ENCODE measurements around the gene ADCK1.

The ADCK1 gene

DNA sequence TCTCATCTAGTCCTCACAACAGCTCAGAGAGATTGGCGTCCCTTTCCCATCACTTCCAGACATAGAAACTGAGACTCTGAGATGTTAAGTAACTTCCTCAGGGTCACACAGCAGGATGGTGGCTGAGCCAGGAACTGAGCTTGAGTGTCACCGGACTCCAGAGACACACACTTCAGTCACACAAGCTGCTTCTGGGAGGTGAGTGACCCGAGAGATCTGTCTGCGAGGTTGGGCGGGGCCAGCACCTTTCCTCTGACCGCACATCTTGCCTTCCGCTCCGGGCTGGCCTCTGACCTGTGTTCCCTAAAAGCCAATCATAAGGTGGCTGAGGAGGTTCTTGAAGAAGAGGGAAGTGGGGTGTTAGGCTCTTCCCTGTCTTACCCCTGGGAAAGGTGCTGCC, 72.2 kb downstream of the ADCK1 start:
- H3K4me3 ChIP-seq (replicated peaks; ENCODE audit: low read depth, low read length): no peak overlapping the region
- TF ChIP-seq, protein P1, sequence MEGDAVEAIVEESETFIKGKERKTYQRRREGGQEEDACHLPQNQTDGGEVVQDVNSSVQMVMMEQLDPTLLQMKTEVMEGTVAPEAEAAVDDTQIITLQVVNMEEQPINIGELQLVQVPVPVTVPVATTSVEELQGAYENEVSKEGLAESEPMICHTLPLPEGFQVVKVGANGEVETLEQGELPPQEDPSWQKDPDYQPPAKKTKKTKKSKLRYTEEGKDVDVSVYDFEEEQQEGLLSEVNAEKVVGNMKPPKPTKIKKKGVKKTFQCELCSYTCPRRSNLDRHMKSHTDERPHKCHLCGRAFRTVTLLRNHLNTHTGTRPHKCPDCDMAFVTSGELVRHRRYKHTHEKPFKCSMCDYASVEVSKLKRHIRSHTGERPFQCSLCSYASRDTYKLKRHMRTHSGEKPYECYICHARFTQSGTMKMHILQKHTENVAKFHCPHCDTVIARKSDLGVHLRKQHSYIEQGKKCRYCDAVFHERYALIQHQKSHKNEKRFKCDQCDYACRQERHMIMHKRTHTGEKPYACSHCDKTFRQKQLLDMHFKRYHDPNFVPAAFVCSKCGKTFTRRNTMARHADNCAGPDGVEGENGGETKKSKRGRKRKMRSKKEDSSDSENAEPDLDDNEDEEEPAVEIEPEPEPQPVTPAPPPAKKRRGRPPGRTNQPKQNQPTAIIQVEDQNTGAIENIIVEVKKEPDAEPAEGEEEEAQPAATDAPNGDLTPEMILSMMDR (IDR thresholded peaks at IDR 0.05; ENCODE audit: low read length, missing control alignments): no peak
- DNase-seq (ENCODE audit: low read depth): no peak

DNA sequence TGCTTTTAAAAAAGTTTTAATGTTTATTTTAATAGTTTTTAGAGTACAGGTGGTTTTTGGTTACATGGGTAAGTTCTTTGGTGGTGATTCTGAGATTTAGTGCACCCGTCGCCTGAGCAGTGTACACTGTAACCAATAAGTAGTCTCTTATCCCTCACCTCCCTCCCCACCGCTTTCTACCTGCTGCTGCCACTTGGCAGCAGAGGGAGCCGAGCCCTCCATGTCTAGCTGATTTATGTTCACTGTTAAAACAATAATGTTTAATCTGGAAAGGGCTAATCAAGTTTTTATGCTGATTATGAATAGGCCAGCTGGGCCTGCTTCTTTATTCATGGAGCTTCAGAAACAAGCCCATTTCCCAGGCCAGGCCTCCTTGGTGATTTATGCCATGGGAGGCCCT, 73.1 kb downstream of the ADCK1 start:
- TF ChIP-seq, protein P1 (IDR thresholded peaks at IDR 0.05; ENCODE audit: low read length, missing control alignments): no peak
- no peak for DNase-seq (ENCODE audit: low read depth)
- H3K4me3 ChIP-seq (replicated peaks; ENCODE audit: low read depth, low read length): no peak overlapping the region

DNA sequence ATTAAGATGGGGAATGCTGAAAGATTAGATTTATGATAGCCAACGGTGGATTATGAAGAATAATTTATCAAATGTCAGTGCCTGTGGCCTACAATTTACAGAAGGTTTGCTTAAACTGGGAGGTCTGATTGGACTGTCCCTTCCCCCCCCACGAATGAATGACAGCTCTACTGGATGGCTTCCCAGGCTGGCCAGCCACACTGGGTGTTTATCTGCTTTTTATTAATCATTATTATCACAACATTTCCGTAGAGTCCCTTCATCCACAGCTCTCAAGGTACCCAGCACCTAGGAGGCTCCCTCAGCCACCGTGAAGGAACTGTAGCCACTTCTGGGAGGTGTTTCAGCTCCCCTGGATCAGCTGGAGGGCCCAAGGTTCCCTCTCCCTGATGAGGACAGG, 78.9 kb downstream of the ADCK1 start:
- DNase-seq (ENCODE audit: low read depth): no peak
- TF ChIP-seq, protein P1 (IDR thresholded peaks at IDR 0.05; ENCODE audit: low read length, missing control alignments): no peak
- H3K4me3 ChIP-seq (replicated peaks; ENCODE audit: low read depth, low read length): no peak overlapping the region

DNA sequence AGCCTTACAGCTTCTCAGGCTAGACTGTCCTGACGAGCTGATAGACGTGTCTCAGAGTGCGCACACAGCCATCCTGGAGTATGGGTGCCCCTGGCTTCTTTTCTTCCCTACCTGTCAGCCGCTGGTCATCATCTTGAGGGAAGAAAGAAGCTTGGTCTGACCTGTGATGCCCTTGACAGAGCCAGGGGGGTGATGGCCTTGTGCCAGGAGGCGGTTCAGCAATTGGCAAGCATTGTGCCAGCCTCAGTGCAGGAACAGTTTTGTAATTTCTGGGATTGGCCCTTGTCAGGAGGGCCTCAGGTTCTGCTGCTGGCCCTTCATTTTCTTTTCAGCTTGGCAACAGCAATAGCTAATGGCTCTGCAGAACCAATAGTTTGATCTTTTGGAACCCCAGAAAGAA, 80.1 kb downstream of the ADCK1 start:
- no peak overlapping the region for H3K4me3 ChIP-seq (replicated peaks; ENCODE audit: low read depth, low read length)
- TF ChIP-seq, protein P1 (IDR thresholded peaks at IDR 0.05; ENCODE audit: low read length, missing control alignments): no peak
- DNase-seq (ENCODE audit: low read depth): no peak

DNA sequence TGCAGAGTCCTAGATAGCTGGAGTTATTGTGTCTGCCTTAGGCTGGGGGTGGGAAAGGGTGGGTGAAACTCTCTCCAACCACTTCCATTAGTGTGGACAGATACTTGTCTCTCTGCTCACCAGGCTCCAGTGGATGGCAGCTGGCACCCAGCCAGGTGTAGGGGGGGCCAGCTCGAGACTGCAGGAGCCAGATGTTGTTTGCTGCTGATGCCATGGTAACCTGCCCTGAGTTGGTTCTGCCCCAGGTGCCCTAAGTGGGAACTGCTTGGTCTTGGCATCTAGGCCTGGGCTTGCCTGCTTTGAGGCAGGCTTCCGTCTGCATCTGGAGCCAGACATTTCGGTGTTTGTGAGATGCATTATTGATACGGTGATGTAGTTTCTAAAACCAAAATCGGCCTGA, 82.2 kb downstream of the ADCK1 start:
- TF ChIP-seq, protein P1 (IDR thresholded peaks at IDR 0.05; ENCODE audit: low read length, missing control alignments): no peak
- H3K4me3 ChIP-seq (replicated peaks; ENCODE audit: low read depth, low read length): no peak overlapping the region

DNA sequence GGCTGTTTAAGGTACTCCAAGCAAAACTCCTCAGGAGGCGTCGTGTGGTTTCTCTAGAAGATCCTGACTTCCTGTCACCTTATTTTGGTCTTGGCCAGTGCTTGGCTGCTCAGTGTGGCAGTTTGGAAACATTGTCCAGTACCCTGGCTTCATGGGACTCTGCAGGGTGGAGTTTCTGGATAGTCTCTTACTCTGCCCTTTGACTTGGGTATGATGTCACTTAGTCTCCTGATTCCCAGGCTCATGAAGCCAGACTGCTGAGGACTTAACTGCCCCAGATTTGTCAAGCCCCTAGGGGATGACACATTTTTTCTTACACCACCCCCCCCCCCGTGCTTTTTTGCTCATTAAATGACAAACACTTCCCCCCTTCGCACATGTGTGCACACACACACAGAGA, 82.7 kb downstream of the ADCK1 start:
- TF ChIP-seq, protein P1 (IDR thresholded peaks at IDR 0.05; ENCODE audit: low read length, missing control alignments): no peak
- H3K4me3 ChIP-seq (replicated peaks; ENCODE audit: low read depth, low read length): no peak overlapping the region
- peak; percentile 25 for DNase-seq (ENCODE audit: low read depth)

More for the DNA sequence above, 82.2 kb downstream of the ADCK1 start:
- DNase-seq (ENCODE audit: low read depth): peak; percentile 5

DNA sequence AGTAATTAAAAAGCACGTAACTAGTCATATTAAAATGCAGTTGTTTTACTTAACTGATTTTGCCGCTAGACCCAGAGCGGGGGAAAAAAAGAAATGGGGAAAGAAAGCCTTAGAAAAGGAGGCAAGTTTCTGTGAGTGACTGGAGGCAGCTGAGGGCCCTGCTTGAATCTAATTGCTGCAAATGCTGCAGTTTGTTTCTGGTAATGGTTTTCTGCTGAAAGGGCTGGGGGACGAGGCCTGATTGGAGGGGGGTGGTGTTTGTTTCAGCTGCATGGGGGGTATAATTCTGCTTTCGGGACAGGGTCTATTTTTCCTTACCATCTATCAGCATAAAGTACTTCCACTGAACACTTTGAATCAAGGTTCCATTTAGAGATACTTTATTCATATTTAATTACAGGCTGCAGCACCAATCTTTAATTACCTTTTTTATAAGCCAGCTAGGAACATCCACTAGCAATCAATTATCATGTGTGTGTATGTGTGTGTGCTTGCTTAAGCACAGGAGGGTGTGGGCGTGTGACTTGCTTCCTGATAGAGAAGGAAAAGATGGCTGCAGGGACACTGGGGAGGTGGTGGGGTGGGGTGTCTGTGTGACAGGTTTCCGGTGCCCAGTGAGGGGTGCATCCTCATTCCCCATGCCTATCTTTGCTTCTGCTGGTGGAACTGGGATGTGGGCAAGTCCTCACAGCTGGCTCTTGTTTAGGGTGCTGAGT, 83.4 kb downstream of the ADCK1 start:
- H3K4me3 ChIP-seq (replicated peaks; ENCODE audit: low read depth, low read length): no peak overlapping the region
- TF ChIP-seq, protein P1 (IDR thresholded peaks at IDR 0.05; ENCODE audit: low read length, missing control alignments): no peak
- DNase-seq (ENCODE audit: low read depth): no peak

Measured in fibroblast of pulmonary artery (primary cell).